Sigmoid colon (tissue), 4 donors: ENCODE data around the gene GART.

Source experiments
- CTCF ChIP-seq, 4 experiments: fragments of 450-650 bp in 3 of 4; fragments of 200-600 bp in 1 of 4; IDR thresholded peaks; one replicate each; pipeline ENCODE4 v1.5.1; 2016 to 2019; ENCODE audit warnings: antibody characterized with exemption in 4 of 4, mild to moderate bottlenecking in 3 of 4, moderate library complexity in 2 of 4
- EP300 ChIP-seq, 4 donors: sonication (generic); formaldehyde crosslinking; IDR thresholded peaks; one replicate each; pipeline ENCODE4 v1.6.1; 2017; ENCODE audit warnings: antibody characterized with exemption in 4 of 4
- POLR2A ChIP-seq, 2 donors: fragments of 450-650 bp; IDR thresholded peaks; one replicate each; pipeline ENCODE4 v1.6.1; 2016; ENCODE audit warnings: antibody characterized with exemption in 2 of 2, mild to moderate bottlenecking in 2 of 2, moderate library complexity in 2 of 2

GRCh38 chr21:33568448-33568847 lies 26.5 kb upstream of the GART start:
- TF ChIP-seq CTCF (IDR thresholded peaks at IDR 0.05), result no peak
- no peak for TF ChIP-seq POLR2A (IDR thresholded peaks at IDR 0.05)
- TF ChIP-seq EP300 (IDR thresholded peaks at IDR 0.05), result no peak
